Measurements from ENCODE around the gene CFAP74.

Gene CFAP74

DNA sequence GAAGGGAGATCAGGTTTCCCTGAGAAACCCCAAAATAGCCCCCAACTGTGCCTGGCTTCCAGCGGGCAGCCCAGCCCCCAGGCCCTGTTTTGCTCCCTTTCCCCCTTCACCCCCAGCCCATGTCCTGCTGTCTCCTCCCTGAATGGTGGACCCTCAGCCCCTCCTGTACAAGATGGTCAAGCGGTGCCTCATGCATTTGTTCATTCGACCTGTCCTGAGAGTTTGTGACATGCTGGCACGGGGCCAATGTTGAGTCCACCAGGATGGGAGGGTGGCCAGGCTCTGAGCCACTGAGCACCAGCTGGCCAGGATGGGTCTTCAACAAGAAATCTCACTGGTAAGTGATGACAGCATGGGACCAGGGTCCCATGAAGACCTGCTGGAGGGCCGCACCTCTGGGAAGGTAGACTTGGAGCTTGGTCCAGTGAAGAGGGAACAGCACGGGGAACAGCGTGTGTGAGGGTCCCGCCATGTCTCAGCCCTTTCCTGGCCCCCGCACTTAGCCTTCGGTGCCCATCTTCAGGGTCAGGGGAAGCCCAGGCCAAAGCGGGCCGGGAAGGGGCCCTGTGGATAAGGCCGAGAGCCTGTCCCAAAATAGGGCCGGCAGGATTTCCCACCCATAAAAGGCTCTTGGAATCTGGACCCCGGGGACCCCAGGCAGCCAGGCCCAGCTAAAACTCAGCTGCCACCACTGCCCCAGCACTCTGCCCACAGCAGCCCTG lies 88.5 kb downstream of the CFAP74 start, which contains the start of gene CALML6:
Gene CALML6 (plus strand): TSS at position 290 of the 722 bp plus-strand sequence. CDS start 21 bp downstream, at position 311.
- DNase-seq, result no peak

DNA sequence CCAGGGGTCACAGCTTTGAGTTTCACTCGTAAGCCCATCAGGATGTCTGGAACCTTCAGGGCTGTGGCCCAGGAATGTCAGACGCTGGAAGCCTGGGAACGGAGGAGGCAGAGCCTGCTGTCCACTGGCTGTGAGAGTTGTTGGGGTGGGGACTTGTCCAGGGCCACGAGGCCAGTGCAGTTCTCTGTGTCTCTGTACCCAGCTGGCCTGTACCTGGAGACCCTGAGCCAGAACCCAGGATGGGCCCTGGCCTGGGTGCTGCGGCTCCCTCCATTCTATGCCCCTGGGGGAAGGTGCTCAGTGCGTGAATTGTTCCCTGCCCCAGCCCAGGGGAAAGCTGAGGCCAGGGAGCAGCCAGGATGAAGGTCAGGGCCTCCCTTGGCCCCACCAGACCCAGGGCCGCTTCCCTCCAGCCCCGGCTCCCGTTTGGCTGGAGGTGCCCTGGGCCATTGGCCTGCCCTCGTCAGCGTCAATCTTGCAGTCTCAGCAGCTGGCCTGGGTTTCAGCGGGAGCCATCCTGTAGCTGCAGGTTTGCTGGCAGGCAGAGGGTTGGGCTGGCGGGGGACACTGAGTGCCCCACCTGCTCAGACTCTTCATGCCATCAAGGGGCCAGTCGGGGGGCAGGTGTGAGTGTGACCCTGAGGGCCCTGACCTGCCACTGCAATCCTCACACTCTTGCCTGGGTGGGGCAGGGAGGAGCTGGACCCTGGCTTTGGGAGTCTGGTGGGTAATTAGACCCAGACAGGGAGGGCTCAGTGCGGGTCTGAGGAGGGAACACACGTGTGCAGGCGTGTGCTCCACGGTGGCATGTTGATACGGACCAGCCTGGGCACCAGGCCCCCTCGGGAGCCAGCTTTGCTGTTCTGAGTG lies 89.2 kb downstream of the CFAP74 start:
- no peak for DNase-seq

DNA sequence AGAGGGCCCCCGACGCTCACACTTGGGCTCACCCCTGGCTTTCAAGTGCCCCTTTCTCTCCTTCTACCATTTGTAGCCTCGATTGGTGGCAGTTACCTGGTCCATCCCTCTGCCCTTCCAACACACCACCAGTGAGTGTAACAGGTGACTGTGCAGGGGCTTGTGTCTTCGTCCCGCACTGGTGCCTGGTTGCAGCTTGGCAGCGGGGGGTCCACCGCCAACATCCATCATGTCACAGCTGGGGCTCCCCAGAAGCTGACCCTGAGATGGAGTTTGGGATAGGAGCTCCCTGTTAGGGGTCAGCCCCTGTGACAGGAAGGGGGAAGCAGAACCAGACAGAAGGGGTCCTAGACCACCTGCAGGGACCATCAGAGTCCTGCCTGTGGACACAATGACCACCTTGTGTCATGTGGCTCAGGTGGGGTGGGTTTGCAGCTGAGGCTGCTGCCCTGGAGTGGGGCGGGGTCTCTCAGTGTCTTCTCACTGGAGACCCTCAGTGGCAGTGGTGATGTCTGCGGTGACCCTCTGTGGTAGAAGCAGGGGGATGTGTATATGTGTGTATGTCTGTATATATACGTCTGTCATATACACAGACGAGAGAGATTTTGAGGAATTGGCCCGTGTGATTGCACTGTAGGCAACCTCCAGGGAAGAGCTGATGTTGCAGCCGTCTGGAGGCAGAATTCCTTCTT lies 92.1 kb downstream of the CFAP74 start:
- DNase-seq, result no peak

DNA sequence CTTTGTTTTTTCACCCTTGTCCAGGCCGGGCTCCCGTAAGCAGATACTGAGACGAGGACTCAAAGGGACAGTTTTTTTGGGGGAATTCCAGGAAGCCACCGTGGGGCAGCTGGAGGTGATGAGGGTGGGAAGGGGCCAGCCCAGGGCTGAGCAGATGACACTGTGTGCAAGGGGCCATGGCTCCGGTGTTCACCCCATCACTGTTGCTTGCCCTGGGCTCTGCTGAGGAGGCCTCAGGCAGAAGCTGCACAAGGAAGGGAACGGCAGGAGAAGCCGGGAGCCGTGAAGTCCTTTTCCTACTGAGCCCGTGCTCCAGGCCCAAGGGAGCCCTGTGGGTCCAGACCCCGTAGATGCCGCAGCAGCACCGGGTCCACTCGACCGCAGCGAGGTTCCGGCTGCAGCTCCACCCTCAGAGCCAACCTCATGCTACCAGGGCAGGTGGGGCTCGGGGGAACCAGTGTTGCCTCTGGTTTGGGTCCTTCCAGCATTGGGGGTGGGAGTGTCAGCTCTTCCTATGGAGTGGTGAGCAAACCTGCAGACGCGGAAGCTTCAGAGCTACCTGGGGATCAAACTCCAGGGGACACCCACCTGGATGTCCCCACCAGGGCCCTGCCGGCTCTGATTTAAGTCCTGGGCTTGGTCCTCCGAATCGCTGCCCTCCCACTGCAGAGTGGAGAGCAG lies 92.8 kb downstream of the CFAP74 start:
- no peak for DNase-seq

DNA sequence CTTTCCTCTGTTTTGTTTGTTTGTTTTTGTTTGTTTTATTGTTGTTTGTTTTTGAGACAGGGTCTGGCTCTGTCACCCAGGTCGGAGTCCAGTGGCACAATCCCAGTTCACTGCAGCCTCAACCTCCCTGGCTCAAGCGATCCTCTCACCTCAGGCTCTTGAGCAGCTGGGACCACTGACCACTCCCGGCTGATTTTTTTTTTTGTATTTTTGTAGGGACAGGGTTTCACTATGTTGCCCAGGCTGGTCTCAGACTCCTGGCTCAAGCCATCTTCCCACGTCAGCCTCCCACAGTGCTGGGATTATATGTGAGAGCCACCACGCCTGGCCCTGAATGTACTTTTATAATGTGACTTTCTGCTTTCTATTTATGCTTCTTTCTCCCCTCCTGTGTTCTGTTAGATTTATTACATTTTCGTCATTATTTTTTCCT lies 93.5 kb downstream of the CFAP74 start:
- DNase-seq, result no peak

DNA sequence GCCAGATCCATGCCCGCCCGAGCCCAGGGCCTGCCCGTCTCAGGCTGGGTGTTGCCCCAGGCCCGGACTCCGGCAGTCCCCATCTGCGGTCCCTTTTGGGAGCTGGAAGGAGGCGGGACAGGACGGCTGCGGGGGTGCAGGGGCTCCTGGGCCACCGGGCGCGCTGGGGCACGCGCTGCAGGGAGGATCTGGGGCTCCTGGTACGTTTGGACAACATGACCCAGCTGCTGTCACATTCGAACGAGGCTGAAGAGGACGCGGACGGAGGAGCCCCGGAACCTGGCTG lies 95.1 kb downstream of the CFAP74 start:
- DNase-seq, result no peak

DNA sequence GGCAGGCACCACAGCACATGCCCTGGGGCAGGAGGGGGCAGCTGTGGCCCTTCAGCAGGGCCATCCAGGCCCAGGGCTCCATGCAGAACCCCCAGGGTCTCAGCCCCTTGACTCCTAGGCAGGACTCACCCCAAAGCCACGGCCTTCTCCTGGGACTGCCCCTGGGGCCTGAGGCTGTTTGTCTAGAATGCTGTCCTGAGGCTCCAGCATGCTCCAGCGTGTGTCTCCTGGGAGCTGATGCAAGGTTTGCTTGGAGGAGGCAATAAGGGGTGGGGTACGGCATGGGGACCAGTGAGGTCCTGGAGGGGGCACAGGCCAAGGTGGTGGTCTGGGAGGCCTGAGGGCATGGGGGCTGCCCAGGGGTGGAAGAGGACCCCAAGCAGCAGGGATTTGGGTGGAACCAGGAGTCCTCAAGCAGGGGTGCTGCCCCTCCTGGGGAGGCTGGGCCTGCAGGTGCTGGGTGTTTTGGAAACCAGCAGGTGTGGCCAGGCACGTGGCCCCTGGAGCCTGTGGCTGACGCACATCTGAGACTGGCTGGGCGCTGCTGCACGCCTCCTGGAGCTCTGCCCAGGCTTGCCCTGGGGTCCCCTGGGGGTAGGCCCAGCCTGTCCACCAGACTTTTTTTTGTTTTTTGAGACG lies 96.4 kb downstream of the CFAP74 start:
- peak; percentile 21 for DNase-seq

DNA sequence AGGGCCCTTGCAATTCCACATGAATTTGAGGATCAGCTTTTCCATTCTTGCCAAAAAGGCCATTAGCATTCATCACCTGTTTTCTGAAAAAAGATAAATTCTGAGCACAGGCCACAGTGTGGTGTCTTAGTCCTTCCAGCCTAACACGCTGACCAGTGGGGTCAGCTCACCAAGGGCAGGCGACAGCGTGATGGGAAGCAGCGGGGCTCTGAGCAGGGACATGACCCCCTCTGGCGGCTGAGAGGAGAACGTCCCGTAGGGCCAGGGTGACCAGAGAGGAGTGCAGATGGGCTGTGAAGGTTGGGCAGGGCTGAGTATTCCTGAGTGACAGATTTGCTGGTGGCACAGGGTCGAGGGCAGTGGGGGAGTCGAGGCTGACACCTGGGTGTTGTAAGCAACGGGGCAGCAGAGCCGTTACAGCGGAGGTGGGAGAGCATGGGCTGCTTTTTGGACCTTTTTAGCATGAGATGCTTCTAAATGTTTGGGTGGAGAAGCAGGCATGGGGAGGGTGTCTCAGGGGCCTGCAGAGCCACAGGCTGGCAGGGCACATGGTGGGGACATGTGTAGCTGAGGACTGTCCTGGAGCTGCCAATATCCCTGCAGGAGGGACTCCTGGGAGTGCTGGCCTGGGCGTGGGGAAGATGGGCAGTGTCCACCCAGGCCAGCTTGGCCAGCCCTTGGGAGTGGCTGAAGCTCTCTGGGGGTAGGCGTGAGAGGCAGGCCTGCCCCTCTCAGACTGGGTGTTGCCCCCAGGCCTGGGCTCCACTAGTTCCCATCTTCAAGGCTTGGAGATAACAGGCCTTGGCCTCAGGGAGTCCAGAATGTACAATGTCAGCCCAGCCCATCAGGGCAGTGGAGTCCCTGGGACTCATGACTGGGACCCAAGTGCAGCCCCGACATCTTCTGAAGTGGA lies 97.1 kb downstream of the CFAP74 start:
- DNase-seq, result peak; percentile 59

DNA sequence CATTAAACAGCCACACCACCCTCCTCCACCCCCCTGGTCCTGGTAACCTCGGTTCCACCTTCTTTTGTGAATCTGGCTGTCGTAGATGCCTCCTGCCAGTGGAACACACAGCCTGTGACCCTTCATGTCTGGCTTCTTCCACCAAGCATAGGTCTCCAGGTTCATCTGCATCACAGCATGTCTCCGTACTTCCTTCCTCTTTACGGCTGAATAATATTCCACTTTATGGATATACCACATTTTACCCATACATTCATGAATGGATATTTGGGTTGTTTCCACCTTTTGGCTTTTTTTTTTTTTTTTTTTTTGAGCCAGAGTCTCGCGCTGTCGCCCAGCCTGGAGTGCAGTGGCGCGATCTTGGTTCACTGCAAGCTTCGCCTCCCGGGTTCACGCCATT lies 100.4 kb downstream of the CFAP74 start:
- DNase-seq, result no peak

DNA sequence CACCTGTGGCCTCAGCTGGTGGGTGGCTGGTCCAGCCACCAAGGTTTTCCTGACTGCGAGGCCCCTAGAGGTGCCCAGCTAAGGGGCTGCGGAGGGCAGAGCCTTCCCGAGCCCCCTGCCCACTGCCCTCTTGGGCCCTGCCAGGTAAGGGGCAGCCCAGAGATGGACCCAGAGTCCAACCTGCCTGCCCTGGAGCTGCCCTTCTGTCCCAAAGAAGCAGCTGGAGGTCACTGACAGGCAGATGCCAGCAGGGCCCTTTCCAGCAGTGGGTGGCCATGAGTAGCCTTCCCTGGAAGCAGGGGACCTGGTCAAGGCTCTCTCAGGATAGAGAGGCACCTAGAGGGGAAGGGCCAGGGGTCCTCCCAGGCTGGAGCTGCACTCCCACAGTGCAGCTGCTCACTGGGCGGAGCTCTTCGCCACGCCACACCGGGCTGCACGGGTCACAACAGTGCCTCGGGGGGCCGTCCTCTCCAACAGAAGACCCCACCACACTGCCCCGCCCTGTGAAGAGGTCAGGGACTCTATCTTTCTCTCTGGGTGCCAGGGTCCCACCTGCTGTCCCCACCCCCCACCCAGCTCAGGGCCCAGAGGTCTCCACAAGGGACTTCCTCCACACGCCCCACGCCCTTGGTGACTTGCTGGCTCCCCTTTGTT lies 101.8 kb downstream of the CFAP74 start:
- no peak for DNase-seq

DNA sequence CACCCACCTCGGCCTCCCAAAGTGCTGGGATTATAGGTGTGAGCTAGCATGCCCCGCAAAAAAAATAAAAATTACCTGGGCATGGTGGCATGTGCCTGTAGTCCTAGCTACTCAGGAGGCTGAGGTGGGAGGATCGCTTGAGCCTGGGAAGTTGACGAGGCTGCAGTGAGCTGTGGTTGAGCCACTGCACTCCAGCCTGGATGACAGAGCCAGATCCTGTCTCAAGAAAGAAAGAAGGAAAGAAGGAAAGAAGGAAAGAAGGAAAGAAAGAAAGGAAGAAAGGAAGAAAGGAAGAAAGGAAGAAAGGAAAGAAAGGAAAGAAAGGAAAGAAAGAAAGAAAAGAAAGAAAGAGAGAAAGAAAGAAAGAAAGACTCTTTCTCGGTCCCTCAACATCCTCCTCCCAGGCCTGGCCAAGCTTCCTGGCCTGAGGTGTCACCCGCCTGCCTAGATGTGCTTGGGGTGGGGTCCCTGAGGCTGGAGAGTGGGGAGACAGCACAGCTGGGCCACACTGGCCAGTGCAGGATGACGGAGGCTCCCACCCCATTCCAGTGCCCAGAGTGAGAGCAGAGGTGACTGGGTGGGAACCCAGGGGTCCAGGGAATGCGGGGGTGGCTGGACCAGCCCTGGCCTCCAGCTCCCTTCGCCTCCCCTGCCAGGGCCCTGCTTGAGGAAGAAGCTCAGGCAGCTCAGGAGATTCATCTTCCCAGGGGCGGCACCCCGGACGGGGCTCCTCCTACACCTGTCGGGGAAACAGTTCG lies 102.5 kb downstream of the CFAP74 start:
- DNase-seq, result no peak

DNA sequence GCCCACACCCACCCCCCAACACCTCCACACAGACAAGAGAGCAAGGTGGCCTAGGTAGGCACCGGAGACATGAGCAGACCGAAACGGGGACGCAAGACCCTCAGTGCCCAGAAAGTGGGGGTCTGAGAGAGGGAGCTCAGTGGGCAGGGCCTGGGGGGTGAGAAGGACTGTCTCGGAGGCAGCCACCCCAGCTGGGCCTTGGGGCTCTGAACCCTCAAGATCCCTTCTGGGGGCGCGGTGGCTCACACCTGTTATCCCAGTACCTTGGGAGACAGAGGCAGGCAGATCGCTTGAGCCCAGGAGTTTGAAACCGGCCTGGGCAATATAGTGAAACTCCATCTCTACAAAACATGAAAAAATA lies 103.6 kb downstream of the CFAP74 start:
- no peak for DNase-seq

DNA sequence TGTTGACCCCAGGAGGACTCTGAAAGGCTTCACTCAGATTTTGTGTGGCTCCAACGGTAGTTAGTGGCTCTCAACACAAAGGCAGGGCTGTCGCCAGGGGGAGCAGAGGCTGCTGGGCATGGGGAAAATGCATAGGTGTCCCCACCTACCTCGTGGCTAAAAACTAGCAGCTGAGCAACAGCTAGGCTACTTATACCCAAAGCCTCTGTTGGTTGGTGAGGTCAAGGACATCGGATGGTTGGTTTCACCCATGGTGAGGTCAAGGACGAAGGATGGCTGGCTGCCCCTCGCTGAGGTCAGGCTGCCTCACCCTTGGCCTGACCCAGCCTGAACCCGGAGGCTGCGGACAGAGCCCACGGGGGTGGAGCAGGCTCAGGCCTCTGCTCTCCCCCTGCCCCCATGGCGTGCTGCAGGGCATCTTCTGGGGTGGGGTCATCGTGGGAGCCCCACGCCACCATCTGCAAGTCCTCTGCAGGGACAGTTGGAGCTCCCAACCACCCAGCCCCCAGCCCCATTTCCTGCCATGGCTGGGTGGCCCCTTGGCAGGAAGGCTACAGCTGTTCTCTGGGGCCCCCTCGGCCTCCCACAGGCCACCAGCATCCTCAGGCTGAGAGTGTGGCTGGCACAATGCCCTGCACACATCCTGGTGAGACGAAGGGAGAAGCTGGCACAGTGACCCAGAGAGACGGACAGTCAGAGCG lies 104.2 kb downstream of the CFAP74 start:
- no peak for DNase-seq

DNA sequence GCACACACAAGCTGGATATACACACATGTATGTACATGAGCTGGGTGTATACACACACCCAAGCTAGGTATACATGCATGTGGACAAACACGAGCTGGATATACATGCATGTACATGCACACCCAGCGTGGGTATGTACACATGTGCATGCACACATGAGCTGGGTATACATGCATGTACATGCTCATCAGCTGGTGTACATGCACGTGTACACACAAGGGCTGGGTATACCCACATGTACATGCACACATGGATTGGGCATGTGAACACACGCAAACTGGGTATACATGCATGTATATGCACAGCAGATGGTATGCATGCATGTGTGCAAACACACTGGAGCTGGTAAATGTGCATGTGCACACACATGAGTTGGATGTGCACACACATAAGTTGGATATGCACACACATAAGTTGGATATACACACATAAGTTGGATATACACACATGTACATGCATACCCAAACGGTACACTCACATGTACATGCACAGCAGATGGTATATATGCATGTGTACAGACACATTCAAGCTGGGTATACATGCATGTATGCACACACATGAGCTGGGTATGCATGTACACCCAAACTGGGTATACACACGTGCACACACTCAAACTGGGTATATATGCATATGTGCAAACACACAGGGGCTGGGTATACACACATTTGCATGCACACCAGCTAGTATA lies 105.2 kb downstream of the CFAP74 start:
- DNase-seq, result no peak

DNA sequence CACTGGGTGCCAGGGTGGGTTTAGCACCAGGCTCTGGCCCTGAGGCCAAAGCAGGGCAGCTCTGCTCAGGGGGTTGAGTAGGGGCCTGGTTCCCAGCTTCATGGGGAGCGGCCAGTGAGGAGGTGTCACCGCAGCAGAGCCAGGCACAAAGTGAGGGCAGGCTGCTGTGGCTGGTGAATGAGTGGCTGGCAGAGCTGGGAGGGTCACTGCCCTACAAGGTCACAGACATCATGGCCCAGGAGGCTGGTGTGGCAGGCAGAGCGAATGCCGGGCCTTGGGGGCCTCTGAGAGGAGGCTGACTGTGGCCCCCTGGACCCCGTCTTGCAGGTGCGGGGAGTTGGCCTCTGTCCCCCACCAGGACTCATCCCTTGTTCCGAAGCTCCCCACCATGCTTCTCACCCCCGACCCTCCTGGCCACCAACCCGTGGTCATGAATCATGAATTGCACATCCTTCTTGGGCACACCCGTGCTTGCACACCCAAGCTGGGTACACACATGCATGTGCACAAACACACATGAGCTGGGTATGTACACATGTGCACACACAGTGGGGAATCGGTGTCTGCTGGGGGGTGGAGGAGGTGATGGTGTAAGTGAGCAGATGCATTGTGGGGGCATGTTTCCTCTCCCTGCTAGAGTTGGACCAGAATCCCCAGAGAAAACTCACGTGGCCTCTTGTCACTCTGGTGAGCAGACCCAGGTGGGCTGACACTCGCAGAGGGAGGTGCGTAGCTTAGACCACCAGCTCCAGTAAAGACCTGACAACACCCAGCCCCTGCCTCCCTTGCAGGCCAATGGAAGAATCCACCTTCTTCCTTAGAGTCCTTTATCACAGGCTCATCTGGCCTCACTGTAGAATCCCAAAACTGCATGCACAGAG lies 107.9 kb downstream of the CFAP74 start:
- no peak for DNase-seq

DNA sequence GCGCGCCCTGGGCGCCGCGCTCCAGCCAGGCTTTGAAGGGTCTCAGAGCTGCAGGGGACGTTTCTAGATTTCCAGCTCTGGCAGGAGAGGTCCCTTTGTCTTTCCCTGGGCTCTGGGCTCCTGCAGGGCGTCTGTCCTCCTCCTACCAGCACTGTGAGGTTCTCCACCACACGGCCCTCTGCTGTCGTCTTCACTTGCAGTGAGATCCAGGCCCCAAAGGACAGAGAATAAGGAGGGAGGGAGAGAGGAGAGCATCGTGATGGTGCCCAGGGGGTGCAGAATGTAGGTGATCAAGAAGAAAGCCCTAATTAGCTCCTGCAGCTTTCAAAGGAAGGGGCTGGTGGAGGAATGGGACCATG lies 108.5 kb downstream of the CFAP74 start:
- DNase-seq, result no peak

DNA sequence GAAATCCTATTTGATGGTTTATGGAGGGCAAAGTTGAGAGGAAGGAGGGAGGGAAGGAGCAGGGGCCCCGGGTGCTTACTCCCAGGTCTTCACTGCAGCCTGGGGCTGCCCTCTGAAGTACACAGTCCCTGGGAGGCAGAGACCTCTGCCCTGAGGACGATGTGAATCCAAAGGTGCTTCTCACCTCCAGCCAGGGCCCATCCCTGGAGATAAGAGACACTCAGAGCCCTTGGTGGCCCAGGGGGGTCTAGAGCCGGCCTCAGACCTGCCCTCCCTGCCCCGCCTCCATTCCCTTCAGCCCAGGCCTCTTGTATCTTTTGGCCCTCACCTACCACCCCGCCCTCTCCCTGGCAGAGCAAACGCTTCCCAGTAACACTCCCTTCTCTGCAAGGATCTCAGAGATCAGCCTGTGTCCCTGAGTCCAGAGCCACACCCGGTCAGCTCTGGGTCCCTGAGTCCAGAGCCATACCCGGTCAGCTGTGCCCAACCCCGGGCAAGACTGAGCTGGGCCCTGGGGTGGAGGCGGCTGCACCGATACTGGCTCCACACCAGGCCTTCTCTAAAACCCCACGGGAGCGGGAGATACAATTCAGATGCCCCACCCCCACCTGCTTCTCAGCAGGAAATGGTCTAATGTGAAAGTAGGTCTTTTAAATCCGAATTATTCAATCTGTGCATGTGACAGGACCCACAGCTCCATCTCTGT lies 109.1 kb downstream of the CFAP74 start:
- DNase-seq, result no peak

DNA sequence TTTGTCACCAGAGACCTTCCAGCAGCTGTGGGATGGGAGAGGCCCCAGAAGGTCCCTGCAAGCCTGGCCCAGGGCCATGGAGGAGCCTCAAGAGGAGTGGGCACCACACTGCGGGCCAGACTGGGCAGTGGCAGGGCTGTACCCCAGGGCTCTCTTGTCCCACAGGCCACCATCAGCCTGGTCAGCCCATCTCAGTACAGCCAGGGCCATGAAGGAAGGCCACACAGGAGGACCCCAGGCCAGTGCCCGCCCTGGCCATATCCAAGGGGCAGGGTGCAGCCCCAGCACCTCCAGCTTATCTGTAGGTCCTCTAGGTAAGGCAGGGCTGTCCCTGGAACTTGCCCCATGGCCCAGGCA lies 109.6 kb downstream of the CFAP74 start:
- no peak for DNase-seq

All from fibroblast of skin of right quadriceps (primary cell).